ENCODE results near the gene MAN2C1. TPM values are rescaled to one million over a fixed set of nuclear protein-coding genes. Genes with fewer than 3 reads are reported as not detected.

MAN2C1 gene
- total RNA-seq, 1 experiment from 2014 or later: 148 TPM

- Mint-ChIP-seq H3K4me1 (peaks cover 9% of the 10 kb centered on the region), H3K36me3 (no peaks in the 10 kb centered on the region), H3K27me3 (ENCODE audit: low read depth) (peaks cover 35% of the 10 kb centered on the region), H3K4me3 (peak overlapping the region; percentile 84), H3K27ac (no peak overlapping the region), H3K9me3 (no peaks in the 10 kb centered on the region)
- POLR2A ChIA-PET: interaction anchor here (0.6 to 3.1 kb wide), 2 partner anchors 20 to 185 kb away, joined by 5 to 14 read pairs; partner anchors contain the start of gene MAN2C1
- ATAC-seq (peak; percentile 9), DNase-seq (ENCODE audit: low spot score) (no peak)
- no peak for TF ChIP-seq HMGXB4 (CRISPR knock-in tag; IDR thresholded peaks at IDR 0.05)
- peak; percentile 39; the same call in 1 of the 2 replicates for TF ChIP-seq USF1 (CRISPR knock-in tag; IDR thresholded peaks at IDR 0.05)
- TF ChIP-seq TP53 (CRISPR knock-in tag; IDR thresholded peaks at IDR 0.05): no peak
- no peak for TF ChIP-seq TCF7 (CRISPR knock-in tag; IDR thresholded peaks at IDR 0.05; ENCODE audit: low read depth)
- no peak for TF ChIP-seq RORB (CRISPR knock-in tag; IDR thresholded peaks at IDR 0.05)
- 0 out of 2 replicates have a peak, but pooled peaks have one; percentile 46 for TF ChIP-seq ETV6 (CRISPR knock-in tag; IDR thresholded peaks at IDR 0.05)
- no peak for TF ChIP-seq ZBTB21 (CRISPR knock-in tag; IDR thresholded peaks at IDR 0.05; ENCODE audit: borderline replicate concordance)
- peak; percentile 52; the same call in 1 of the 2 replicates for TF ChIP-seq FOXP4 (CRISPR knock-in tag; IDR thresholded peaks at IDR 0.05)
- peak; percentile 42; the same call in 1 of the 2 replicates for TF ChIP-seq MAX (CRISPR knock-in tag; IDR thresholded peaks at IDR 0.05)
- TF ChIP-seq ZNF263 (CRISPR knock-in tag; IDR thresholded peaks at IDR 0.05; ENCODE audit: low read depth): no peak
- no peak for TF ChIP-seq NFYB (CRISPR knock-in tag; conservative IDR thresholded peaks at IDR 0.05; ENCODE audit: low read depth)
- no peak for TF ChIP-seq AR (CRISPR knock-in tag; IDR thresholded peaks at IDR 0.05)
- no peak for TF ChIP-seq AFF4 (CRISPR knock-in tag; IDR thresholded peaks at IDR 0.05; ENCODE audit: borderline replicate concordance)
- CTCF ChIA-PET: interaction anchor here (2.0 to 3.9 kb wide), 2 partner anchors 20 to 40 kb away, joined by 7 to 25 read pairs; partner anchors contain the start of gene MAN2C1
Measured at GRCh38 chr15:75348034-75348561, 20.3 kb downstream of the MAN2C1 start.
